ENCODE results near the gene RBMY1J.

- TF ChIP-seq, protein P1, sequence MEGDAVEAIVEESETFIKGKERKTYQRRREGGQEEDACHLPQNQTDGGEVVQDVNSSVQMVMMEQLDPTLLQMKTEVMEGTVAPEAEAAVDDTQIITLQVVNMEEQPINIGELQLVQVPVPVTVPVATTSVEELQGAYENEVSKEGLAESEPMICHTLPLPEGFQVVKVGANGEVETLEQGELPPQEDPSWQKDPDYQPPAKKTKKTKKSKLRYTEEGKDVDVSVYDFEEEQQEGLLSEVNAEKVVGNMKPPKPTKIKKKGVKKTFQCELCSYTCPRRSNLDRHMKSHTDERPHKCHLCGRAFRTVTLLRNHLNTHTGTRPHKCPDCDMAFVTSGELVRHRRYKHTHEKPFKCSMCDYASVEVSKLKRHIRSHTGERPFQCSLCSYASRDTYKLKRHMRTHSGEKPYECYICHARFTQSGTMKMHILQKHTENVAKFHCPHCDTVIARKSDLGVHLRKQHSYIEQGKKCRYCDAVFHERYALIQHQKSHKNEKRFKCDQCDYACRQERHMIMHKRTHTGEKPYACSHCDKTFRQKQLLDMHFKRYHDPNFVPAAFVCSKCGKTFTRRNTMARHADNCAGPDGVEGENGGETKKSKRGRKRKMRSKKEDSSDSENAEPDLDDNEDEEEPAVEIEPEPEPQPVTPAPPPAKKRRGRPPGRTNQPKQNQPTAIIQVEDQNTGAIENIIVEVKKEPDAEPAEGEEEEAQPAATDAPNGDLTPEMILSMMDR (IDR thresholded peaks at IDR 0.05) = no peak
- TF ChIP-seq EP300 (IDR thresholded peaks at IDR 0.05) (no peak), POLR2A (IDR thresholded peaks at IDR 0.05) (no peak)
Measured at GRCh38 chrY:22373494-22373893, 29.7 kb upstream of the RBMY1J start.

All from sigmoid colon (tissue), 4 donors.